GM18526 (cell line): Measurements from ENCODE around the gene ADARB2.

Source experiments
- POLR2A ChIP-seq: IDR thresholded peaks from 3 replicates; pipeline ENCODE4 v1.6.1; 2011; ENCODE audit not compliant: insufficient read length; ENCODE audit errors: extremely low read depth

Gene ADARB2

DNA sequence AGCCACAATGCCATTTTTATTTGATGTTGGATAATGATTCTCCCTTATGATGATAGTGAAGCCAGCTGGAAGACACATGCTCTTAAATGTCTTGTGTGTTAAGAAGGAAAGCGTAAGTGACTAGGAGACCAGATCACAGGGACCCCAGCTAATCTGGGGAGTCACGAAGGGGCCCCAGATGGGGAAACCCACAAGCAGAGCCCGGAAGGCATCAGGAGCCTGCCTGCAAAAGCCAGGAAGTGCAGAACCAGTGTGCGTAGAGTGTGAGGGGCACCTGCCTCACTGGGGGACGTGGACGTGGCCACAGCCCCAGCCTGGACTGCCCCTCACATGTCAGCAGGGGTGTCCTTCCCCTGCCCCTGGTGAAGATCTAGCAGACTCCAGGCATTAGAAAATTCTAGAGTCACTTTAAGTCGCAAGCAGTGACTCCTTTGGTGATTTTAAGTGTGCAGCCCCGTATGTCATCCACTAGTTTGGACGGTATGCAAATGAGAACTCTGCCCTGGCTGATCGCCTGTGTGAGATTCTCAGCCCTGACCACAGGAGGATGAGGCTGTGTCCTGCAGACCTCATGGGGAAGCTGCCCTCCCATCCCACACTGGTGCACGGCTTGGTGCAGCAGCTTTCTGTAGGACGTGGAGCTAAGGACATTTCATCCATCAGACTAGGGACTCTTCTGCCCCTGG, 438.1 kb downstream of the ADARB2 start:
- no peak for TF ChIP-seq POLR2A

GRCh38 chr10:1297566-1298301, 439.6 kb downstream of the ADARB2 start:
- TF ChIP-seq POLR2A: no peak

- TF ChIP-seq POLR2A: no peak
These were observed 441.4 kb downstream of the ADARB2 start for GRCh38 chr10:1295756-1296480.

- no peak for TF ChIP-seq POLR2A
These were observed 442.6 kb downstream of the ADARB2 start for GRCh38 chr10:1294748-1295147.

GRCh38 chr10:1293636-1294435, 443.5 kb downstream of the ADARB2 start:
- TF ChIP-seq POLR2A: no peak

GRCh38 chr10:1293157-1293556, 444.2 kb downstream of the ADARB2 start:
- no peak for TF ChIP-seq POLR2A

GRCh38 chr10:1292611-1293031, 444.7 kb downstream of the ADARB2 start:
- TF ChIP-seq POLR2A: no peak

- no peak for TF ChIP-seq POLR2A
These were observed 445.9 kb downstream of the ADARB2 start for GRCh38 chr10:1291178-1292090.

DNA sequence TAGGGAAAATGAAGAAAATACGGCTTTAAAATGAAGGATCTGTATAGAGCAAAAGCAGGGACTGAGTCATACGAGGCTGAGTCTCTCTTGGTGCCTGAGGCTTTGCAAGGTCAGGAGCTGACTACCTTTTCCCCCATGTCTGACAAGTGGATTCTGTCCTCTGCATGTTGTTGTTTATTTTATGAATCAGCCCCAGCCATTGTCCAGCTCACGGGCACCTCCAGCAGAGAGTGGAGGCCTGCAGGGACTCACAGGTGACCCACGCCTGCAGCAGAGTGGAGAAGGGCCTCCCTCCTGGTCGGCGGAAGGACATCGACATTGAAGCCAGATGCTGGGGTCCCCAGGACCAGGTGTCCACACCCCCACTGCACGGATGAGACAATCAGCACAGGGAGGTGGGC, 447.3 kb downstream of the ADARB2 start:
- TF ChIP-seq POLR2A: no peak

- no peak for TF ChIP-seq POLR2A
These were observed 447.7 kb downstream of the ADARB2 start for GRCh38 chr10:1289591-1289990.

- TF ChIP-seq POLR2A: no peak
These were observed 449.3 kb downstream of the ADARB2 start for GRCh38 chr10:1287971-1288401.

GRCh38 chr10:1287487-1287886, 449.8 kb downstream of the ADARB2 start:
- no peak for TF ChIP-seq POLR2A

DNA sequence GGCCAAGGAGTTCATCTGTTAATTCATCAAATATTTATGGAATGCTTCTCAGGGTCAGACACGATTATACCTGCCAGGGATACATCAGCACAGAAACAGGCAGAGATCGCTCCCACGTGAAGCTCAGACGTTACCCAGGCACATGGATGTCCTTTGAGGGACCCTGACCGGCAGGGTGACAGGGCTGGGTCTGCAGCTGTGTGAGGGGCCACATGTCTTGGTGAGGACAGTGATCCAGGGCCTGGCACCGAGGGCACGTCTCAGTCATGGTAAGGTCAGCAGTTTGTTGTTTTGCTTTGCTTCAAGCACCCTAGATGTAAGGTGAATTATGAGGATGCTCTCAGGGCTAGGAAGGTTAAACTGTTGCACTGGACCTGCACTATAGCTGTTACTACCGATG, 453.2 kb downstream of the ADARB2 start:
- no peak for TF ChIP-seq POLR2A

DNA sequence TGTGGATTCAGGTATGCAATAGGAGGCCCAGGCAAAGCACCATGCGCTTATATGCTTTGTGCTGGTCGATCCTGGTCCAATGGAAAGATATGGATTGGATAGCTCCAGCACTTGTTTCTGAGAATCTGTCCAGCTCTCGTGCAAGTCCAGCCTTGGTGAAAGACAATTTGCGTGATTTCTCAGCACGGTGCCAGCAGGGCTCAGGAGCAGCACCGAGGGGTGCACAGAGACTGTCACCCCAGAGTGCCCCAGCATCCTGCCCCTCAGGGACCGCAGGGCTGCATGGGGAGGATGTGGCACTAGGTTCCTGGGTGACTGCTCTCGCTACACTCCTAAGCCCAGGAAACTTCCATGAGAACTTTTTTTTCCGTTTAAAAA, 455.9 kb downstream of the ADARB2 start:
- TF ChIP-seq POLR2A: no peak
